Glutamatergic neuron (in vitro differentiated cells): ENCODE data around the gene SRSF4. TPM values are rescaled to one million over a fixed set of nuclear protein-coding genes. Genes with fewer than 3 reads are reported as not detected.
"Not testable (repeated sequence)": the region's sequence is repeated elsewhere in the genome, so short reads cannot be mapped to it uniquely, and the experiment has no call there.

Source experiments
- DNase-seq: peaks from one replicate; pipeline ENCODE4 v3.0.0; 2022
- H3K27ac Mint-ChIP-seq: one replicate; pipeline ENCODE4 v1.8.0; 2020; ENCODE audit warnings: mild to moderate bottlenecking, mixed read lengths, inconsistent platforms; ENCODE audit not compliant: unreplicated experiment
- H3K27me3 Mint-ChIP-seq: one replicate; pipeline ENCODE4 v1.8.0; 2020; ENCODE audit warnings: mild to moderate bottlenecking, moderate library complexity, mixed read lengths, inconsistent platforms; ENCODE audit not compliant: unreplicated experiment
- H3K36me3 Mint-ChIP-seq: one replicate; pipeline ENCODE4 v1.8.0; 2020; ENCODE audit warnings: mild to moderate bottlenecking, mixed read lengths, inconsistent platforms; ENCODE audit not compliant: unreplicated experiment
- H3K4me1 Mint-ChIP-seq: one replicate; pipeline ENCODE4 v1.8.0; 2020; ENCODE audit warnings: mild to moderate bottlenecking, low read depth, mixed read lengths, inconsistent platforms; ENCODE audit not compliant: unreplicated experiment
- H3K4me3 Mint-ChIP-seq: one replicate; pipeline ENCODE4 v1.8.0; 2020; ENCODE audit warnings: mild to moderate bottlenecking, mixed read lengths, inconsistent platforms; ENCODE audit not compliant: unreplicated experiment
- H3K9me3 Mint-ChIP-seq: one replicate; pipeline ENCODE4 v1.8.0; 2020; ENCODE audit warnings: mild to moderate bottlenecking, moderate library complexity, mixed read lengths, inconsistent platforms; ENCODE audit not compliant: unreplicated experiment
- total RNA-seq: library from RNA; stranded (reverse); fragmentation: NEBNext Ultra II Directional; extraction: Animal tissue kit (Norgen Biotek cat#: 25700); gene quantifications from one replicate; pipeline ENCODE4 v1.2.1, GENCODE V29; 2021; ENCODE audit not compliant: unreplicated experiment
- TF ChIP-seq, protein P1 (sequence below): fragments of 200-600 bp; sonication (generic); IDR thresholded peaks from one replicate; pipeline ENCODE4 v1.5.0; 2021; ENCODE audit not compliant: partially characterized antibody, unreplicated experiment

The SRSF4 gene
- total RNA-seq, 1 donor from 2014 or later: 69.0 TPM

DNA sequence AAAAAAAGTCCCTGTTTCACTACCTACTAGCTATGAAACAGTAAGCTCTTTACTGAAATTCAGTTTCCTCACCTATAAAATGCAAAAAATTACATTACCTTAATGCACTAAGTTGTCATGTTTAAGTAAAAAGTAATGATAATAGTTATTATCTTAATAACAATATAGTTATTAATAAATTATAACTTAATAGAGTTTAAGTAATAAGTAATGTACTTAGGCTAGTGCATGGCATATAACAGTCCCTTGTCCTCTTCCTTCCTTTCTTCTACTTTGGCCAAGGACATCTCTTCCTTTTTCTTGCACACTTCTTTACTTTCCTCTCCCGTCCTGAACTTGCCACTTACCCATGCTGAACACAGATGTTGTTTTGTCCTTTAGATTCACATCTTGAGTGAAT, 67.0 kb downstream of the SRSF4 start:
- TF ChIP-seq, protein P1, sequence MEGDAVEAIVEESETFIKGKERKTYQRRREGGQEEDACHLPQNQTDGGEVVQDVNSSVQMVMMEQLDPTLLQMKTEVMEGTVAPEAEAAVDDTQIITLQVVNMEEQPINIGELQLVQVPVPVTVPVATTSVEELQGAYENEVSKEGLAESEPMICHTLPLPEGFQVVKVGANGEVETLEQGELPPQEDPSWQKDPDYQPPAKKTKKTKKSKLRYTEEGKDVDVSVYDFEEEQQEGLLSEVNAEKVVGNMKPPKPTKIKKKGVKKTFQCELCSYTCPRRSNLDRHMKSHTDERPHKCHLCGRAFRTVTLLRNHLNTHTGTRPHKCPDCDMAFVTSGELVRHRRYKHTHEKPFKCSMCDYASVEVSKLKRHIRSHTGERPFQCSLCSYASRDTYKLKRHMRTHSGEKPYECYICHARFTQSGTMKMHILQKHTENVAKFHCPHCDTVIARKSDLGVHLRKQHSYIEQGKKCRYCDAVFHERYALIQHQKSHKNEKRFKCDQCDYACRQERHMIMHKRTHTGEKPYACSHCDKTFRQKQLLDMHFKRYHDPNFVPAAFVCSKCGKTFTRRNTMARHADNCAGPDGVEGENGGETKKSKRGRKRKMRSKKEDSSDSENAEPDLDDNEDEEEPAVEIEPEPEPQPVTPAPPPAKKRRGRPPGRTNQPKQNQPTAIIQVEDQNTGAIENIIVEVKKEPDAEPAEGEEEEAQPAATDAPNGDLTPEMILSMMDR: no peak
- H3K27me3 Mint-ChIP-seq: no peaks in the 10 kb centered on the region
- H3K36me3 Mint-ChIP-seq: peaks cover 8% of the 10 kb centered on the region
- no peak for DNase-seq
- H3K9me3 Mint-ChIP-seq: peaks cover 3% of the 10 kb centered on the region
- no peak overlapping the region for H3K4me3 Mint-ChIP-seq
- H3K4me1 Mint-ChIP-seq: no peaks in the 10 kb centered on the region
- H3K27ac Mint-ChIP-seq: no peak overlapping the region

DNA sequence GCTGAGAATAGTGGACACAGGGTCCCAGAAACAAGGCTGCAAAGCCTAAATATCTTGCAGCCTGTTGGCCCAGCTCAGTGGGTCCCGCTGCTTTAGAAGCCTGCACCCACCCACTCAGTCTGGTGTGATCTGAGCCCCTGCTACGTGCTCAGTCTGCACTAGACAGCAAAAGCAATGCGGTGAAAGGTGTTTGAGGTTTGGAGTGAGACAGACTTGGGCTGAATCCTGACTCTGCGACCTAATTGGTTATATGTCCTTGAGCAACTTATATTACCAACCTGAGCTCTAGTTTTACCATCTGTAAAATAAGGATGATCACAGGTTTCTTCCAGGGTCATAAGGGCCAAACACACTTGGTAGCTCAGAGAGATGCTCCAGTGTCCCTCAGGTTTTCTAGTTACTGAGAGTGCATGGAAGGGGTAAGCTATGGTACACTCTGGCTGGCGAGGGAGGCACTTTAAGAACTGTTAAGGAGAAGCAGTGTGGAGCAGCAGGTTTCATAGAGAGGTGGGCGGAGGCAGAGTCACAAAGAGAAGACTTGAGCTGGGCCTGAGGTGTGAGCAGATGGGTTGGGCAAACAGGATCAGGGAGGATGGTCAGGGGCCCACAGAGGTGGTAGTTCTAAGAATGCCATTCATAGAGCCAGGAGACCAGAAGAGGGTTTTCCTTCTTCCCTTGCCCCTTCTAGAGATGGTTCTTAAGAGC, 68.1 kb downstream of the SRSF4 start:
- Mint-ChIP-seq H3K27ac (no peak overlapping the region), H3K4me3 (no peak overlapping the region), H3K36me3 (peaks cover 8% of the 10 kb centered on the region), H3K4me1 (no peaks in the 10 kb centered on the region), H3K9me3 (peaks cover 3% of the 10 kb centered on the region), H3K27me3 (no peaks in the 10 kb centered on the region)
- DNase-seq: no peak
- TF ChIP-seq, protein P1: no peak

DNA sequence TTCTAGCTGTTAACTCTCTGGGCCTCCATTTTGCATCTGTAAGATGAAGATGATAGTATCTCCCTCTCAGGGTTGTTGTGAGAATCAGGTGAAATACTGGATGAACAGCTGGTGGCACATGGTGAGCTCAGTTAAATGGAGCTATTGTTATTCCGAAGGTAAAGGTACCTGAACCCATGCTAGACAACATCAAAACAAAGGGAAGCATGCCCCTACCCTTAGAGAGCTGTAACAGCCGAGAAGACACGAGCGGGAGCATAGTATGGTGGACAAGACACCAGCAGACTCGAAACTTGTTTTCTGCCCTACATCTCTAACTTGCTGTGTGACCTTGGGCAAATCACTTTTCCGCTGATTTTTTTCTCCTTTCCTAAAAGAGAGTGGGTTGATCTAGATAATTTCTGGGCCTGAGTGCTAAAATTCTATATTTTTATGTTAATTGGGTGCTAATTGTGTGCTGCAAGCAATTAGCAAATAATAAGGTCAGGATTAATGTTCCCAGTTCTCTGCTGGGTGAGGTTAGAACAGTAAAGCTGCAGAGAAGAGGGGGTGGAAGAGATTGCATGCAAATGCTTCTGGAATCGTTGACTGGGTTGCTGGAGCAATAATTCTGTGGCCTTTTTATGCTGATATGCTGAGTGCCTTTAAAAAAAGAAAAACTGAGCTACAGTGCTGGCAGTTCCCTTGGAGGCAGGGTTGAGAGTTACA, 68.8 kb downstream of the SRSF4 start:
- no peaks in the 10 kb centered on the region for H3K27me3 Mint-ChIP-seq
- H3K36me3 Mint-ChIP-seq: peaks cover 8% of the 10 kb centered on the region

DNA sequence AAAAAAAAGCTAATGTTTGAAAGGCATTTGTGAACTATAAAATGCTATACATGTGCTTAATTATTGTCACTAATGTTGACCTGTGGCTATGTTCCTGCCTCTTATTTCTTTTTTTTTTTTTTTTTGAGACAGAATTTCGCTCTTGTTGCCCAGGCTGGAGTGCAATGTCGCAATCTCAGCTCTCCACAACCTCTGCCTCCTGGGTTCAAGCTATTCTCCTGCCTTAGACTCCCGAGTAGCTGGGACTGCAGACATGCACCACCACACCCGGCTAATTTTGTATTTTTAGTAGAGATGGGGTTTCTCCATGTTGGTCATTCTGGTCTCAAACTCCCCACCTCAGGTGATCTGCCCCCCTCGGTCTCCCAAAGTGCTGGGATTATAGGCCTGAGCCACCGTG, 73.7 kb downstream of the SRSF4 start:
- H3K27me3 Mint-ChIP-seq, DNase-seq: not testable (repeated sequence)

More for the DNA sequence above, 68.8 kb downstream of the SRSF4 start:
- Mint-ChIP-seq H3K27ac (no peak overlapping the region), H3K4me3 (no peak overlapping the region), H3K4me1 (no peaks in the 10 kb centered on the region), H3K9me3 (peaks cover 3% of the 10 kb centered on the region)
- TF ChIP-seq, protein P1: no peak
- DNase-seq: no peak

DNA sequence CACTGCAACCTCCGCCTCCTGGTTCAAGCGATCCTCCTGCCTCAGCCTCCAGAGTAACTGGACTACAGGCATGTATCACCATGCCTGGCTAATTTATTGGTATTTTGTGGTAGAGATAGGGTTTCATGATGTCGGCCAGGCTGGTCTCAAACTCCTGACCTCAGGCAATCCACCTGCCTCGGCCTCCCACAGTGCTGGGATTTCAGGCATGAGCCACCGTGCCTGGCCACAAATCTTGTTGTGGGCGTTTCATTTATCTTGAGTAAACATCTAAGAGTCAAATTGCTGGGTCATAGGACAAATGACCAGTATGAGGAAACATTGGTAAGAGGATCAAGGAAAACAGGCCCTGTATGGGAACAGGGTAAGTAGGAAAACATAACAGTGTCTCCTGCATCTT, 75.9 kb downstream of the SRSF4 start:
- DNase-seq: no peak
- H3K4me3 Mint-ChIP-seq: no peak overlapping the region
- H3K9me3 Mint-ChIP-seq: no peaks in the 10 kb centered on the region
- no peaks in the 10 kb centered on the region for H3K4me1 Mint-ChIP-seq
- H3K27me3 Mint-ChIP-seq: no peaks in the 10 kb centered on the region
- no peaks in the 10 kb centered on the region for H3K36me3 Mint-ChIP-seq
- H3K27ac Mint-ChIP-seq: peak overlapping the region; percentile 59
- TF ChIP-seq, protein P1: no peak

More for the DNA sequence above, 73.7 kb downstream of the SRSF4 start:
- H3K4me1 Mint-ChIP-seq, H3K27ac Mint-ChIP-seq, H3K9me3 Mint-ChIP-seq, H3K36me3 Mint-ChIP-seq, H3K4me3 Mint-ChIP-seq: not testable (repeated sequence)
